HEK293 (cell line): ENCODE measurements around the gene TNP2.

Experiments
- CTCF ChIA-PET: fragments of 350-600 bp; formaldehyde crosslinking; extraction: SDS; loops from one replicate; lab custom pipeline; 2021; ENCODE audit warnings: antibody characterized with exemption; lab: Yijun Ruan, JAX
- POLR2A ChIA-PET: fragments of 300-600 bp; formaldehyde crosslinking; extraction: SDS; loops from one replicate; lab custom pipeline; 2020; ENCODE audit warnings: antibody characterized with exemption, inconsistent platforms; lab: Yijun Ruan, JAX
- H3K27ac ChIP-seq: fragments of 200-500 bp; sonication (Bioruptor generic); 2 replicates; pipeline ENCODE4 v1.5.1; 2014; ENCODE audit warnings: low read depth, low read length, control low read depth, inconsistent platforms; ENCODE audit errors: extremely low read depth
- H3K36me3 ChIP-seq, 2 experiments: fragments of 200-500 bp in 1 of 2; sonication (Bioruptor generic) in 1 of 2; 1 replicate in 1 of 2; 2 replicates in 1 of 2; pipeline ENCODE4 v1.5.1; 2014 to 2017; ENCODE audit warnings: inconsistent platforms in 2 of 2, low read length in 2 of 2; ENCODE audit not compliant: control insufficient read depth in 2 of 2, insufficient read depth in 1 of 2
- H3K4me1 ChIP-seq: fragments of 200-500 bp; sonication (Bioruptor generic); 2 replicates; pipeline ENCODE4 v1.5.1; 2014; ENCODE audit warnings: mild to moderate bottlenecking, low read length, inconsistent platforms; ENCODE audit not compliant: control insufficient read depth, insufficient read depth
- H3K4me3 ChIP-seq: 2 replicates; pipeline ENCODE4 v1.5.1; 2011; ENCODE audit warnings: low read depth, mild to moderate bottlenecking, control low read depth, low read length, moderate library complexity
- H3K9me3 ChIP-seq: fragments of 200-500 bp; sonication (Bioruptor generic); 2 replicates; pipeline ENCODE4 v1.5.1; 2014; ENCODE audit warnings: low read depth, low read length, inconsistent platforms; ENCODE audit not compliant: control insufficient read depth, insufficient read depth
- BCL11A ChIP-seq: fragments of 450-650 bp; formaldehyde crosslinking; IDR thresholded peaks from 2 replicates; pipeline ENCODE4 v1.5.1; 2016; ENCODE audit warnings: low read depth, missing biosample characterization, missing genetic modification characterization
- EGR2 ChIP-seq: fragments of 450-650 bp; formaldehyde crosslinking; IDR thresholded peaks from 2 replicates; pipeline ENCODE4 v1.5.1; 2016; ENCODE audit warnings: low read depth, missing biosample characterization, missing genetic modification characterization
- GFI1B ChIP-seq: fragments of 450-650 bp; formaldehyde crosslinking; IDR thresholded peaks from 2 replicates; pipeline ENCODE4 v1.5.1; 2016; ENCODE audit warnings: missing biosample characterization, missing genetic modification characterization
- GLIS1 ChIP-seq: fragments of 450-650 bp; formaldehyde crosslinking; IDR thresholded peaks from 2 replicates; pipeline ENCODE4 v1.5.1; 2016; ENCODE audit warnings: missing biosample characterization, missing genetic modification characterization
- HOXD13 ChIP-seq: sonication (generic); formaldehyde crosslinking; IDR thresholded peaks from 2 replicates; pipeline ENCODE4 v1.8.0; 2022; ENCODE audit warnings: missing genetic modification reagents, borderline replicate concordance
- KLF1 ChIP-seq: fragments of 450-650 bp; formaldehyde crosslinking; IDR thresholded peaks from 2 replicates; pipeline ENCODE4 v1.5.1; 2016; ENCODE audit warnings: missing biosample characterization, missing genetic modification characterization
- MYNN ChIP-seq: fragments of 450-650 bp; formaldehyde crosslinking; IDR thresholded peaks from 2 replicates; pipeline ENCODE4 v1.5.1; 2016; ENCODE audit warnings: missing biosample characterization, missing genetic modification characterization, borderline replicate concordance
- SETDB1 ChIP-seq: IDR thresholded peaks from one replicate; pipeline ENCODE4 v1.6.1; 2017; ENCODE audit warnings: mild to moderate bottlenecking, low read length, moderate library complexity, mixed read lengths; ENCODE audit not compliant: insufficient read length
- ZBTB21 ChIP-seq: fragments of 450-650 bp; formaldehyde crosslinking; IDR thresholded peaks from 2 replicates; pipeline ENCODE4 v1.5.1; 2017; ENCODE audit warnings: missing biosample characterization, missing genetic modification characterization
- ZFHX2 ChIP-seq: fragments of 450-650 bp; formaldehyde crosslinking; conservative IDR thresholded peaks from 2 replicates; pipeline ENCODE4 v1.5.1; 2016; ENCODE audit warnings: missing biosample characterization, missing genetic modification characterization
- ZNF10 ChIP-seq: fragments of 450-650 bp; formaldehyde crosslinking; IDR thresholded peaks from 2 replicates; pipeline ENCODE4 v1.5.1; 2017; ENCODE audit warnings: missing biosample characterization, missing genetic modification characterization
- ZNF202 ChIP-seq: fragments of 450-650 bp; formaldehyde crosslinking; IDR thresholded peaks from 2 replicates; pipeline ENCODE4 v1.5.1; 2016; ENCODE audit warnings: missing biosample characterization, missing genetic modification characterization, borderline replicate concordance
- ZNF221 ChIP-seq: fragments of 450-650 bp; formaldehyde crosslinking; IDR thresholded peaks from 2 replicates; pipeline ENCODE4 v1.5.1; 2017; ENCODE audit warnings: missing biosample characterization, missing genetic modification characterization, borderline replicate concordance
- ZNF354C ChIP-seq: fragments of 450-650 bp; formaldehyde crosslinking; IDR thresholded peaks from 2 replicates; pipeline ENCODE4 v1.5.1; 2016; ENCODE audit warnings: missing biosample characterization, missing genetic modification characterization, low read depth, borderline replicate concordance
- ZNF394 ChIP-seq: fragments of 450-650 bp; formaldehyde crosslinking; IDR thresholded peaks from 2 replicates; pipeline ENCODE4 v1.5.1; 2016; ENCODE audit warnings: missing biosample characterization, missing genetic modification characterization, mild to moderate bottlenecking, moderate library complexity, borderline replicate concordance
- ZNF501 ChIP-seq: fragments of 450-650 bp; formaldehyde crosslinking; IDR thresholded peaks from 2 replicates; pipeline ENCODE4 v1.5.1; 2016; ENCODE audit warnings: missing biosample characterization, missing genetic modification characterization
- ZNF549 ChIP-seq: fragments of 450-650 bp; IDR thresholded peaks from 2 replicates; pipeline ENCODE4 v1.5.1; 2018; ENCODE audit warnings: missing biosample characterization, missing genetic modification characterization, mild to moderate bottlenecking, inconsistent platforms, moderate library complexity
- ZNF596 ChIP-seq: fragments of 450-650 bp; IDR thresholded peaks from 2 replicates; pipeline ENCODE4 v1.5.0; 2018; ENCODE audit warnings: missing biosample characterization, mild to moderate bottlenecking, missing genetic modification characterization, moderate library complexity
- ZNF600 ChIP-seq: fragments of 450-650 bp; formaldehyde crosslinking; IDR thresholded peaks from 2 replicates; pipeline ENCODE4 v1.5.1; 2016; ENCODE audit warnings: missing biosample characterization, missing genetic modification characterization
- ZNF610 ChIP-seq: fragments of 450-650 bp; formaldehyde crosslinking; IDR thresholded peaks from 2 replicates; pipeline ENCODE4 v1.5.1; 2016; ENCODE audit warnings: missing biosample characterization, missing genetic modification characterization, borderline replicate concordance
- ZNF664 ChIP-seq: fragments of 450-650 bp; formaldehyde crosslinking; IDR thresholded peaks from 2 replicates; pipeline ENCODE4 v1.5.1; 2016; ENCODE audit warnings: missing biosample characterization, missing genetic modification characterization
- ZNF677 ChIP-seq: fragments of 450-650 bp; IDR thresholded peaks from 2 replicates; pipeline ENCODE4 v1.5.0; 2018; ENCODE audit warnings: missing biosample characterization, mild to moderate bottlenecking, missing genetic modification characterization, moderate library complexity
- ZNF791 ChIP-seq: fragments of 450-650 bp; formaldehyde crosslinking; IDR thresholded peaks from 2 replicates; pipeline ENCODE4 v1.5.1; 2016; ENCODE audit warnings: missing biosample characterization, missing genetic modification characterization
- ZNF837 ChIP-seq: fragments of 450-650 bp; formaldehyde crosslinking; IDR thresholded peaks from 2 replicates; pipeline ENCODE4 v1.5.1; 2016; ENCODE audit warnings: missing biosample characterization, missing genetic modification characterization
- ZSCAN30 ChIP-seq: fragments of 450-650 bp; IDR thresholded peaks from 2 replicates; pipeline ENCODE4 v1.5.1; 2018; ENCODE audit warnings: missing biosample characterization, mild to moderate bottlenecking, missing genetic modification characterization, moderate library complexity
- TF ChIP-seq, protein P1 (sequence below): fragments of 450-650 bp; formaldehyde crosslinking; IDR thresholded peaks from 2 replicates; pipeline ENCODE4 v1.5.1; 2017; ENCODE audit warnings: missing biosample characterization, missing genetic modification characterization
- TF ChIP-seq, protein P2 (sequence below): fragments of 450-650 bp; formaldehyde crosslinking; IDR thresholded peaks from 2 replicates; pipeline ENCODE4 v1.5.1; 2016; ENCODE audit warnings: missing biosample characterization, missing genetic modification characterization
- TF ChIP-seq, protein P3 (sequence below): fragments of 450-650 bp; IDR thresholded peaks from 2 replicates; pipeline ENCODE4 v1.5.1; 2018; ENCODE audit warnings: missing biosample characterization, missing genetic modification characterization

The TNP2 gene

DNA sequence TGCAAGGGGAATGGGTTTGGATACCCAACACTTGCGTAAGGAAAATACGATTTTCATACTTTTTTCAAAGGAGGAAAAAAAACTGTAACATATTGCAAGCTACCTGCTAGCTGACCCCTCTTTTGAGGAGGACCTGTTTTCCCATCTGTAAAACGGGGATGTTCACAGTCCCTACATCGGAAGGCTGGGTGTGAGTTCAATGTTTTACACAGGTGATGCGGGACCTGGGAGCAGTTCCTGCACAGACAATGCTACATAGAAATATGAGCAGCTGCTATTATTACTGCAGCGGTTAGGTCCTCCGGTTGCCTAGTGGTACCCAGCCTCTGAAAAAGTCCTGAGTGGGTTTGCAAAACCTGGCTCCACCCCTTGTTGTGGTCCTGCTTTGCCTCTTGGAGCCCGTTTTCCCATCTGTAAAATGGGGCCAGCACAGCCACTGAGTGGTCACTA is 16.6 kb downstream of the TNP2 start:
- peaks cover 5% of the 10 kb centered on the region; the same call in 1 of the 2 replicates for H3K4me1 ChIP-seq
- POLR2A ChIA-PET = interaction anchor here (0.5 kb wide), 1 partner anchor 94 kb away, joined by 6 read pairs; no protein-coding TSS in a partner anchor
- CTCF ChIA-PET = interaction anchor here (1.2 to 1.6 kb wide), 2 partner anchors 280 to 298 kb away, joined by 5 to 7 read pairs; no protein-coding TSS in a partner anchor
- no peak overlapping the region for H3K27ac ChIP-seq
- no peak overlapping the region for H3K4me3 ChIP-seq
- TF ChIP-seq ZNF791 (tag by site-specific recombination) = no peak
- TF ChIP-seq KLF1 (tag by site-specific recombination) = no peak
- TF ChIP-seq ZNF596 (tag by site-specific recombination) = no peak
- TF ChIP-seq ZNF10 (tag by site-specific recombination) = no peak
- H3K9me3 ChIP-seq = no peaks in the 10 kb centered on the region
- H3K36me3 ChIP-seq = no peaks in the 10 kb centered on the region

DNA sequence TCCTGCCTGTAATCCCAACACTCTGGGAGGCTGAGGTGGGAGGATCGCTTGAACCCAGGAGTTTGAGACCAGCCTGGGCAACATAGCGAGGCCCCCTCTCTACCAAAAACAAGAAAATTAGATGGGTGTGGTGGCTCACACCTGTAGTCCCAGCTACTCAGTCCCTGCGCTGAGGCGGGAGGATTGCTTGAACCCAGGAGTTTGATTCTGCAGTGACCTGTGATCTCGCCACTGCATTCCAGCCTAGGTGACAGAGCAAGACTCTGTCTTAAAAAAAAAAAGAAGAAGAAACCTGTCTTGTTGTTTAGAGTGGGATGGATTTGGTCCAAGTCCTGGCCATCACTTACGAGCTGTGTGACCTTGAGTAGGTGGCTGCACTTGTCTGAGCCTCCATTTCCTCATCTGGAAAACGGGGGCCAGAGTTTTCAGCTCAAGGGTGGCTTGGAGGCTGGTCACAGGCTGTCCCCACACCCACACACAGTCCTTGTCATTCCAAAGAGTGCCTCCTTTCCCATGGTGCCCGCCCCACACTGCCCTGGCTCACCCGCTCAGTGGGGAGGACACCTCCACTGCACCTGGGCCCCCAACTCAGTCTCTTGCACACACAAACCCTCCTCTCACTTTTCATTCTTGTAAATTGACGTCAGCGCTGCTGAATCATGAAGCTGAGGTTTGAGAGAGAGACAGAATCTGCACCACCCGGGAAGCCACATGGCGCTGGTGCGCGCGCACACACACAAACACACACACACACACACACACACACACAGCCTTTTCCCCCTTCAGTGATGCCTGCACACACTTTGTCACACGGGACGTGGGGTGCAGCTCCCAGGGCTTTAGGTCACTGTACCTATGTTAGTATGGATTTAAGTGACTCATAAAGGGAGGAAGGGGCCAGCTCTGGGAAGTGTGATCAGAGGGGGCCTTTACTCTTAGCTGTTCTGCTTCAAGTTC is 17.3 kb downstream of the TNP2 start:
- peaks cover 2% of the 10 kb centered on the region; the same call in 1 of the 2 replicates for H3K4me1 ChIP-seq
- H3K4me3 ChIP-seq = no peak overlapping the region
- no peaks in the 10 kb centered on the region for H3K9me3 ChIP-seq
- POLR2A ChIA-PET = interaction anchor here (0.5 kb wide), 1 partner anchor 95 kb away, joined by 6 read pairs; no protein-coding TSS in a partner anchor
- H3K36me3 ChIP-seq = no peaks in the 10 kb centered on the region
- CTCF ChIA-PET = interaction anchor here (1.6 kb wide), 1 partner anchor 298 kb away, joined by 5 read pairs; no protein-coding TSS in a partner anchor
- H3K27ac ChIP-seq = no peak overlapping the region
- TF ChIP-seq, protein P1, sequence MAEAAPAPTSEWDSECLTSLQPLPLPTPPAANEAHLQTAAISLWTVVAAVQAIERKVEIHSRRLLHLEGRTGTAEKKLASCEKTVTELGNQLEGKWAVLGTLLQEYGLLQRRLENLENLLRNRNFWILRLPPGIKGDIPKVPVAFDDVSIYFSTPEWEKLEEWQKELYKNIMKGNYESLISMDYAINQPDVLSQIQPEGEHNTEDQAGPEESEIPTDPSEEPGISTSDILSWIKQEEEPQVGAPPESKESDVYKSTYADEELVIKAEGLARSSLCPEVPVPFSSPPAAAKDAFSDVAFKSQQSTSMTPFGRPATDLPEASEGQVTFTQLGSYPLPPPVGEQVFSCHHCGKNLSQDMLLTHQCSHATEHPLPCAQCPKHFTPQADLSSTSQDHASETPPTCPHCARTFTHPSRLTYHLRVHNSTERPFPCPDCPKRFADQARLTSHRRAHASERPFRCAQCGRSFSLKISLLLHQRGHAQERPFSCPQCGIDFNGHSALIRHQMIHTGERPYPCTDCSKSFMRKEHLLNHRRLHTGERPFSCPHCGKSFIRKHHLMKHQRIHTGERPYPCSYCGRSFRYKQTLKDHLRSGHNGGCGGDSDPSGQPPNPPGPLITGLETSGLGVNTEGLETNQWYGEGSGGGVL (tag by site-specific recombination) = peak; percentile 47; the same call in 1 of the 2 replicates
- TF ChIP-seq ZNF394 (tag by site-specific recombination) (no peak), ZNF221 (tag by site-specific recombination) (no peak), HOXD13 (no peak), ZNF354C (no peak), ZNF501 (tag by site-specific recombination) (no peak), GLIS1 (peak; percentile 49), EGR2 (tag by site-specific recombination) (peak; percentile 60; the same call in 1 of the 2 replicates), SETDB1 (no peak), ZSCAN30 (no peak), ZBTB21 (peak; percentile 71), ZNF600 (tag by site-specific recombination) (no peak), ZNF837 (no peak), ZNF202 (tag by site-specific recombination) (no peak), GFI1B (tag by site-specific recombination) (no peak), ZNF549 (no peak), ZNF610 (tag by site-specific recombination) (no peak), ZFHX2 (tag by site-specific recombination) (peak; percentile 78), ZNF677 (tag by site-specific recombination) (no peak), MYNN (tag by site-specific recombination) (no peak), BCL11A (tag by site-specific recombination) (no peak), ZNF664 (tag by site-specific recombination) (no peak)
- TF ChIP-seq, protein P2, sequence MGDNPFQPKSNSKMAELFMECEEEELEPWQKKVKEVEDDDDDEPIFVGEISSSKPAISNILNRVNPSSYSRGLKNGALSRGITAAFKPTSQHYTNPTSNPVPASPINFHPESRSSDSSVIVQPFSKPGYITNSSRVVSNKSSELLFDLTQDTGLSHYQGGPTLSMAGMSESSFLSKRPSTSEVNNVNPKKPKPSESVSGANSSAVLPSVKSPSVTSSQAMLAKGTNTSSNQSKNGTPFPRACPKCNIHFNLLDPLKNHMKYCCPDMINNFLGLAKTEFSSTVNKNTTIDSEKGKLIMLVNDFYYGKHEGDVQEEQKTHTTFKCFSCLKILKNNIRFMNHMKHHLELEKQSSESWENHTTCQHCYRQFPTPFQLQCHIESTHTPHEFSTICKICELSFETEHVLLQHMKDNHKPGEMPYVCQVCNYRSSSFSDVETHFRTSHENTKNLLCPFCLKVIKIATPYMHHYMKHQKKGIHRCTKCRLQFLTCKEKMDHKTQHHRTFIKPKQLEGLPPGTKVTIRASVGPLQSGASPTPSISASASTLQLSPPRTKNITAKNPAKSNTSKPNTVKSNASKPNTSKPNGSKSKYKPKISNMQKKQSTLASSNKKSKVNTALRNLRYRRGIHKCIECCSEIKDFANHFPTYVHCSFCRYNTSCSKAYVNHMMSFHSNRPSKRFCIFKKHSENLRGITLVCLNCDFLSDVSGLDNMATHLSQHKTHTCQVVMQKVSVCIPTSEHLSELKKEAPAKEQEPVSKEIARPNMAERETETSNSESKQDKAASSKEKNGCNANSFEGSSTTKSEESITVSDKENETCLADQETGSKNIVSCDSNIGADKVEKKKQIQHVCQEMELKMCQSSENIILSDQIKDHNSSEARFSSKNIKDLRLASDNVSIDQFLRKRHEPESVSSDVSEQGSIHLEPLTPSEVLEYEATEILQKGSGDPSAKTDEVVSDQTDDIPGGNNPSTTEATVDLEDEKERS (tag by site-specific recombination) = no peak
- TF ChIP-seq, protein P3, sequence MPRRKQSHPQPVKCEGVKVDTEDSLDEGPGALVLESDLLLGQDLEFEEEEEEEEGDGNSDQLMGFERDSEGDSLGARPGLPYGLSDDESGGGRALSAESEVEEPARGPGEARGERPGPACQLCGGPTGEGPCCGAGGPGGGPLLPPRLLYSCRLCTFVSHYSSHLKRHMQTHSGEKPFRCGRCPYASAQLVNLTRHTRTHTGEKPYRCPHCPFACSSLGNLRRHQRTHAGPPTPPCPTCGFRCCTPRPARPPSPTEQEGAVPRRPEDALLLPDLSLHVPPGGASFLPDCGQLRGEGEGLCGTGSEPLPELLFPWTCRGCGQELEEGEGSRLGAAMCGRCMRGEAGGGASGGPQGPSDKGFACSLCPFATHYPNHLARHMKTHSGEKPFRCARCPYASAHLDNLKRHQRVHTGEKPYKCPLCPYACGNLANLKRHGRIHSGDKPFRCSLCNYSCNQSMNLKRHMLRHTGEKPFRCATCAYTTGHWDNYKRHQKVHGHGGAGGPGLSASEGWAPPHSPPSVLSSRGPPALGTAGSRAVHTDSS (tag by site-specific recombination) = no peak
